Stimulated activated CD8-positive, alpha-beta memory T cell treated with anti-CD3 and anti-CD28 coated beads, Interleukin-7, amount 100 ng/mL, for 4 hours (primary cell): Measurements from ENCODE around the gene ABCA2.

Source experiments
- DNase-seq, 2 donors: peaks; one replicate each; pipeline ENCODE4 v3.0.0-alpha.2; 2020; ENCODE audit warnings: low read depth in 2 of 2

The ABCA2 gene

DNA sequence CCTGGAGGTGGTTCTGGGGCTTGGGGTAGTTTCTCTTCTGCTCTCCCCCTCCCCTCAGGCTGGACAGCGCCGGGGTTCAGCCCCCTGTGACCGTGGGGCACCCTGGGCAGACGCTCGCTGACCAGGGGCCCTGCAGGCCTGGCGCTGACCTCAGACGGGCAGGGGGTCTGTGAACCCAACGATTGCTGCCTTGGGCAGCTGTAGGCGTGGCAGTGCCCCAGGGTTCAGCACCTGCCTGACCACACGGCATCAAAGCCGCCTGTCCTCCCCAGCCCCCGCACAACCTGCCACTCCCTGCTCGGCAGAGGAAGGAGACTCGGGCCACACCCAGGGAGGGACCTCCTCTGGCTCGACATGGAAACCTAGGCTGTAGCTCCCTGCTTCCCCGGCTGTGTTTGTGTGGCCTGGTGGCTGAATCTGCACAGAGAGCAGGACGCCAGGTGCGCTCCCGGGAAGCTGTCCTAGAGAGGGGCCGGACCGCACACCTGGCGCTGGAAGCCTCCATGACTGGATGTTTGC, 63.8 kb downstream of the ABCA2 start:
- no peak for DNase-seq

DNA sequence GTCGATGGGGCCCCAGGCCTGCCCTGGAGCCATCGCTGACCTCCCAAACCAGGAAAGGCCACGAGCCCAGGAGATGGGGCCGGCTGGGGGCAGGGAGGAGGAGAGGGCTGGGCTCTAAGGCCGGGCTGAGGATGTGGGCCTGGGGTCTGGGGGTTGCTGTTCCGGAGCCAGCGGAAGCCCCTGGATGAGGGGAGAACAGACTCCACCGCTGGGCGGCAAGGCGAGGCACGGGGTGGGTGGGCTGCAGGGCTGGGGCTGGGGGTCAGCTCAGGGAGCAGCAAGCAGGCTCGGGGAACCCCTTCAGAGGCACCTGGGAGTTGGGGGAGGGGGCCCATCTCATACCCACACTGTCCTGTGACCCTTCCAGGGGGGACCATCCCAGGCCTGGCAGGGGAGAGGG, 64.3 kb downstream of the ABCA2 start:
- DNase-seq = no peak

DNA sequence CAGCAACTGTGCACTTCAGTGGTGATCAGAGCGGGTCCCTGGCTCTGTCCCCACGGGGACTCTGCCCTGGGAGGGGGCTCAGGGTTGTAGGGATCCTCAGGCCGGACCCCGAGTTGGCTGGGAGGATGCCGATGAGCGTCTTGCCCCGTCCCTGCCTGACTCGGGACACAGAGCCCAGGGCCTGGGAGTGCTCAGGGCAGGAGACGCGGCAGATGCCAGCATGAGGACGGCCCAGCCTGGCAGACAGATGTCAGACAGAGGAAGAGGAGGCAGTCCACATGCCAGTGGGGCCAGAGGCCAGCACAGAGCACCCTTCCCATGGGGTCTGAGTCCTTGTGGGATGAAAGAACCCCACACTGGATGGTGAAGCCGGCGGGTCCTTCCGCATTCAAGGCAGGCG, 64.7 kb downstream of the ABCA2 start:
- DNase-seq = no peak

DNA sequence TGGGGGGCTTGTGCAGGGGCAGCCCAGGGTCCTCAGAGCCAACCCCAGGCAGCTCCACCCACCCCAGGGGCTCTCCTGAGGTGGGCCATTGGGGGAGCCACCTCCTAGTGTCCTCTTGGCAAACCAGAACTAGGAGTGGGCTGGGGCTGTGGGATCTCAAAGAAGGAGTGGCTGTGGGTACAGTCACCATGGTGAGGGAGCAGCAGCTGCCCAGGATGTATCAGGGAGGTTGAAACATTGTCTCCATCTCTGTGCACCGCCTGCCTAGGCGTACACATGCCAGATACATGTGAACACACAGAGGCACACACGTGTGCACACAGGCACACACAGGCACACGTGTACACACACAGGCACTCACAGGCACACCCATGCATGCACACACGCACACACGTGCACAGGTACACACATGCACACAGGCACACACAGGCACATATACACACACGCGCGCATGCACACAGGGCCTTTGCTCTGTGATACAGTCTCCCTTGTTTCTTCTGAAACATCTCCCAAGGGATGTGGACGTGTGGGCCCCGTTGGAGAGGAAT, 65.3 kb downstream of the ABCA2 start:
- DNase-seq = no peak

DNA sequence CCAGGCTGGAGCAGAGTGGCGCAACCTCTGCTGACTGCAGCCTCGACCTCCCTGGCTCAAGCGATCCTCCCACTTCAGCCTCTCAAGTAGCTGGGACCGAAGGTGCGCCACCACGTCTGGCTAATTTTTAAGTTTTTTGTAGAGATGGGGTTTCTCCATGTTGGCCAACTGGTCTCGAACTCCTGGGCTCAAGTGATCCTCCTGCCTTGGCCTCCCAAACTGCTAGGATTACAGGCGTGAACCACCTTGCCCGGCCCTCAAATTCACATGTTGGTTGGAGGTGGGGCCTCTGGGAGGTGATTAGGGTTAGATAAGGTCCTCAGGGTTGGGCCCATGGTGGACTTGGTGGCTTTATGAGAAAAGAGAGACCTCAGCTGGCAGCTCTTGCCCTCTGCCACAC, 65.9 kb downstream of the ABCA2 start:
- DNase-seq = no peak

DNA sequence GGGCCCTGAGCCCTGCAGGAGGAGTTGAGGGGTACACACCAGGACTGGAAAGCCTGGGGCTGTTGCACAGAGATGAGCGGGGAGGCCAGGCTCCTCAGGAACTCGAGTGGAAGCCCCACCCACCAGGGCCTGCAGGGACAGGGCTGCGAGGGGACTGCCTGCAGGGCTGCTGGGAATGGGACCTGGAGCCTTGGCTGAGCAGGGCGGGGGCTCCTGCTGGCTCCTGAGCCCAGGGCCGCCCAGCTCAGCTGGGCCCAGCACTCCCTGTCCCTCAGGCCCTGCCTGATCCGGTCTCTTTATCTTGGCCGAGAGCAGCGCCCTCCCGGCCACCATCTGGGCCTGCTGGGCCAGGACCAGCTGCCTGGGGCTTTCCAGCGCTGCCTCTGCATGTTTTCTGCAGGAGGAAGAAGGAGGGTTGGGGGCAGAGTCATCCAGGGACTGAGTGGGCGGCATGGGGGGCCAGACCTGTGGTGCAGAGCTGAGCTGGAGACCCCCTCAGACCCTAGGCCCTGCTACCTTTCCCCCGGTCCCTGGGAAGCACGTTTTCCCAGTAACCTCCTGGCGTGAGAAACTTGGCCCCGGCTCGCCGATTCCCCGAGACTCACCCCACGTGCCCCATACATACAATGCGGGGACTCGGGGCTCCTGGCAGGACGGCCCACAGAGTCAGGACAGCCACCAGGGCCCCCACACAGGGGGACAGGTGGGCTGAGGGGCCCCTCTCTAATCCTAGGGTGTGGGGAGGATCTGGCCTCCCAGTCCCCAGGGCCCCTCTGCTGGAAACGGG, 66.6 kb downstream of the ABCA2 start:
- no peak for DNase-seq

DNA sequence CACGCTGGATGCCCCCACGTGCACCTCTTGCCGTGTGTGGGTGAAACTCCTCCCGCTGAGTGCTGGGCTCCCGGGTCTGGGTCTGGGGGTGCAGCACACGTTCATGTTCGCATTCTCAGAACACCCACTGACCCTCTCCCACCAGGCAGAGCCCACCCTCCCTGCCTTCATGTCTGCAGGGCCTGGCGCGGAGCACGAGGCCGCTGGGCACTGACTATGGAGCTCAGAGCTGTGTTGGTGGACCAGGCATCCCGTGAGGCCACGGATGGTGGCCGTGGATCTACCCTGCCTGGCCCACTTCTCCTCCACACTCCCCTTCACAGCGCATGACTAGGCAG, 67.1 kb downstream of the ABCA2 start:
- no peak for DNase-seq

DNA sequence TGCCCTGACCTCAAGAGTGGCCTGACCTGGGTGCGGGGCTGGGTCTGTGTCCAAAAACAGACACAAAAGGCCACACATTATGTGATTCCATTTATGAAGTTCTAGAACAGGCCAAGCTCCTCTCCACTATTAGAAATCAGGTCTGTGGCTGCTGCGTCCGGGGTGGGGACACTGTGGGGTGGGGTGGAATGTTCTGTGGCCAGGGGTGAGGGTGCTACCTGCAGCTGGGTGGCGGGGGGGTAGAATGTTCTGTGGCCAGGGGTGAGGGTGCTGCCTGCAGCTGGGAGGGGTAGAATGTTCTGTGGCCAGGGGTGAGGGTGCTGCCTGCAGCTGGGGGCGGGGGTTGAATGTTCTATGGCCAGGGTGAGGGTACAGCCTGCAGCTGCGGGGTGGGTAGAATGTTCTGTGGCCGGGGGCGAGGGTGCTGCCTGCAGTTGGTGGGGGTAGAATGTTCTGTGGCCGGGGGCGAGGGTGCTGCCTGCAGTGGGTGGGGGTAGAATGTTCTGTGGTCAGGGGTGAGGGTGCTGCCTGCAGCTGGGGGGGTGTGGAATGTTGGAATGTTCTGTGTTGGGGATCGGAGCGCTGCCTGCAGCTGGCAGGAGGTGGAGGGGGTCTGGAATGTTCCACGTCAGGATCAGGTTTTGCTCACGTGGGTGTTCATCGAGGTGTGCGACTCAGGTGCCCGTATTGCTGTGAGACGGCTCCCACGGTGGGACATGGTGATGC, 67.7 kb downstream of the ABCA2 start:
- DNase-seq = peak in 1 of 2 donors; percentile 37

DNA sequence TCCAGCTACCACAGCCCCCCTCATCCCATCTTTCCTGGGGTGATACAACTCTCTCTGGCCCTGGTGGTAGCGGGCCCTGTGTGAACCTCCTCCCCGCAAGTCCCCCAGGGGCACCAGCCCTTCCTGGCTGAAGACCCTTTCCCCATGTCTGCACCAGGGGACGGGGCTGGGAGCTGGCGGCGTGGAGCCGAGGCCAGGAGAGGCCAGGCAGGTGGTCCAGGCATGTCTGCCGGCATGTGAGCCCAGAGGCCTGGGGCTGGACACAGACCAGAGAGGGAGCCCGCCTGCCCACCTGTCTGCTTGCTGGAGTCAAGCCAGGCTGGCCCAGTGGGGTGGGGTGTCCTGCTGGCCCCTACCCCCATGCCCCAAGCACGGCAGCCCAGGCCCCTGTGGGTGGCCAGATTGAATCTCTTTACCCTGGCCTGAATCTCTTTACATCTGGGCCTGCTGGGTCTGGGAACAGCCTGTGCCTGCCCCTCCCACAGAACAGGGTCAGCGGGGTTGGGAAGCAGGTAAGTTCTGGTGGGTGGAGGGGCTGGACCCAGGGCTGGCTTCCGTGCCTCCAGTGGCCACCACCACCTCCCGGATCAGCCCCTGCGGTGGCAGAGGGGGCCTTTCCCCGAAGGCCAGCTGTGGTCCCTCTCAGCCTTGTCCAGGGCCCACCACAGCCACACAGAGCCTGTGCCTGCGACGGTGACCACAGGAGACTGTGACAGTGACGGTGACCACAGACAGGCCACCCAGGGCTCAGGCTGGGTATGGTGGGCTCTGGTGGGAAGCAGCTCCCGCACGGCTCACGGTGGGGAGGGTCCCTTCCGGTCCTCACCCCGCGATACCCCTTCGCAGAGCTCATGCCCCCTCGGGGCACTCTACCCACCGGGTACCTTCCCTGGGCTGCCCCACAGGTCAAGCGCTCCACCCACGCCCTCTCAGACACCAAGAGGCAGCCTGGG, 68.9 kb downstream of the ABCA2 start:
- DNase-seq = no peak

DNA sequence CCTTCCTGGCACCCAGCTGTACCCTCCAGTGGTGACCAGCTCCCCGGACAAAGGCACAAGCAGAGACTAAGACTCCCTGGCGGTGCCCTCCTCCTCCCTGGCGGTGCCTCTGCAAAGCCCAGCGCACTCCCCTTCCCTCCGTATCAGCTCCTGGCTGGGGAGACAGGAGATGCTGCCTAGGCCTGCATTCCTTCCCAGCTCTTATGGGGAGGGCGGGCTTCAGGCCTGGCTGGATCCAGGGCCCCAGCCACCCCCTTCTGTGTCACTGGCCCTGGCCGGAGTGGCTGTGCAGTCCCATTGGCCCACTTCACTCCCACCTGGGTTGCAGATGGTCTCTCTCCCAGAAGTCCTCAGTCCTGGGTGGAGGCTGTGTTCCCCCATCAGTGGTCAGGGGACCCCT, 69.6 kb downstream of the ABCA2 start:
- no peak for DNase-seq

DNA sequence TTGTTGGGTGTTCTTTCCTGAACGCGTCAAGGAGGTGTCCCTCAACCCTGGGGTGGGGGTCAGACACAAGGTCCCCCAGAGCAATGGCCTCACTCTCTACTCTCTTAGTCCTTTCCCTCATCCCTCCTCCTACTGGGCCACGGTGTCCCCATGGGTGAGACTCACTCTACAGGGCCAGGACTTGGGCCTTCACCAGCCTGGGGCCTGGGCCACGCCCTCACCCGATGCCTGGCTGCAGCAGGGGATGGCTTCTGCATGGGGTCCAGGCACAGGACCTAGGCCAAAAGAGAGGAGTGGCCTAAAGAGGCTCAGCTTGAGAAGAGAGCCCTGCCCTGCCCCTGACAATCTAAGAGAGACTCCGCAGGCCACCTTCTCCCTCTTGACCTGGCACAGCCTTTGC, 70.1 kb downstream of the ABCA2 start:
- DNase-seq = no peak

DNA sequence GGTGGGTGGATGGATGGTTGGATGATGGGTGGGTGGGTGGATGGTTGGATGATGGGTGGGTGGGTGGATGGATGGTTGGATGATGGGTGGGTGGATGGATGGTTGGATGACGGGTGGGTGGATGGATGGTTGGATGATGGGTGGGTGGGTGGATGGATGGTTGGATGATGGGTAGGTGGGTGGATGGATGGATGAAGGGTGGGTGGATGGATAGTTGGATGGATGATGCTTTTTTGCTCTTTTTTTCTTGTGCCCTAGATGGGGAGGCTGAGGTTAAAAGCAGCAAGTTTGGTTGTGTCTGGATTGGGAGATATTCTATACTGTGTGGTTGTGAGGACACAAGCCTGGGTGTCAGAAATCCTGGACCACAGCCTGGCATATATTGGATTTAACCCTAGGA, 70.6 kb downstream of the ABCA2 start:
- no peak for DNase-seq
